ENCODE measurements around the gene TUBE1. TPM values are rescaled to one million over a fixed set of nuclear protein-coding genes. Genes with fewer than 3 reads are reported as not detected.

Gene TUBE1
- total RNA-seq, 1 donor = 49.6 TPM

- H3K4me1 ChIP-seq (ENCODE audit: insufficient read depth, low read length) = peaks cover 69% of the 10 kb centered on the region
- H3K36me3 ChIP-seq (ENCODE audit: insufficient read depth, low read length) = no peaks in the 10 kb centered on the region
- H3K4me2 ChIP-seq (ENCODE audit: insufficient read depth, low read length) = peak overlapping the region; percentile 70
- H3K79me2 ChIP-seq (ENCODE audit: insufficient read depth, low read length) = no peaks in the 10 kb centered on the region
- no peaks in the 10 kb centered on the region for H4K20me1 ChIP-seq (ENCODE audit: insufficient read depth, low read length)
- TF ChIP-seq, protein P1, sequence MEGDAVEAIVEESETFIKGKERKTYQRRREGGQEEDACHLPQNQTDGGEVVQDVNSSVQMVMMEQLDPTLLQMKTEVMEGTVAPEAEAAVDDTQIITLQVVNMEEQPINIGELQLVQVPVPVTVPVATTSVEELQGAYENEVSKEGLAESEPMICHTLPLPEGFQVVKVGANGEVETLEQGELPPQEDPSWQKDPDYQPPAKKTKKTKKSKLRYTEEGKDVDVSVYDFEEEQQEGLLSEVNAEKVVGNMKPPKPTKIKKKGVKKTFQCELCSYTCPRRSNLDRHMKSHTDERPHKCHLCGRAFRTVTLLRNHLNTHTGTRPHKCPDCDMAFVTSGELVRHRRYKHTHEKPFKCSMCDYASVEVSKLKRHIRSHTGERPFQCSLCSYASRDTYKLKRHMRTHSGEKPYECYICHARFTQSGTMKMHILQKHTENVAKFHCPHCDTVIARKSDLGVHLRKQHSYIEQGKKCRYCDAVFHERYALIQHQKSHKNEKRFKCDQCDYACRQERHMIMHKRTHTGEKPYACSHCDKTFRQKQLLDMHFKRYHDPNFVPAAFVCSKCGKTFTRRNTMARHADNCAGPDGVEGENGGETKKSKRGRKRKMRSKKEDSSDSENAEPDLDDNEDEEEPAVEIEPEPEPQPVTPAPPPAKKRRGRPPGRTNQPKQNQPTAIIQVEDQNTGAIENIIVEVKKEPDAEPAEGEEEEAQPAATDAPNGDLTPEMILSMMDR (IDR thresholded peaks at IDR 0.05; ENCODE audit: extremely low read depth, low read depth, low read length) = no peak
- H2AFZ ChIP-seq (ENCODE audit: low read length) = peak overlapping the region; percentile 47
- peak; percentile 86 for DNase-seq (ENCODE audit: insufficient read length, low spot score, missing footprints)
- H3K27ac ChIP-seq (ENCODE audit: low read depth, low read length) = peak overlapping the region; percentile 100
- peak overlapping the region; percentile 35 for H3K4me3 ChIP-seq (ENCODE audit: insufficient read depth, low read length)
- no peaks in the 10 kb centered on the region for H3K9me3 ChIP-seq (ENCODE audit: low read depth, low read length)
- no peaks in the 10 kb centered on the region for H3K27me3 ChIP-seq (ENCODE audit: insufficient read depth, low read length)
Observed at GRCh38 chr6:112037783-112038216, 49.5 kb downstream of the TUBE1 start.

DNA sequence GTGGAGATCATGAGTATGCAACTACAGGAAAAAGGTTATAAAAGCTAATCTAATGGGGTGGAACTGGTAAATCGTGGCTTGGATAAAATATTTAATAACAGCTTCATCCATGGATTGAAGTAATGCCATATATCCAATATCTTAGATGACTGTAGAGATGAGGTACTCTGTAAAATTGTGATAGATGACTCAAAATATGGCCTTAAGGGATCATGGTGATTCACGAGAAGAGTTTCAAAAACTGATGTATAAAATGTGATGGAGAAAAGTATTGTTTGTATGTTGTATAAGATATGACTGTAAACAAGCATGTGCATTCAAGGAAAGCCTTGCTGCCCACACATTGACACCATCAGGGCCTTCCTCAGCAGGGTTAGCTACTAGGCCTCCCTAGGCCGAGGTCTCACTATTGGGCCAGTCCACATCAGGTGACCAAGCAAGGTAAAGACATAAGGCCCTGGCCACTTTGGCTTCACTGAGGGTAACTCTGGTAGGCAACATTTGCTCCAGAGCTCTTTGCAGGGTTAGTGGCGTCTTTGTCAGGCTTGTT is 51.1 kb downstream of the TUBE1 start:
- Histone ChIP-seq H3K9me3 (ENCODE audit: low read depth, low read length) (no peaks in the 10 kb centered on the region), H3K4me2 (ENCODE audit: insufficient read depth, low read length) (no peak overlapping the region), H2AFZ (ENCODE audit: low read length) (no peak overlapping the region), H3K36me3 (ENCODE audit: insufficient read depth, low read length) (no peaks in the 10 kb centered on the region), H3K27ac (ENCODE audit: low read depth, low read length) (peak overlapping the region; percentile 100), H3K79me2 (ENCODE audit: insufficient read depth, low read length) (no peaks in the 10 kb centered on the region), H3K4me3 (ENCODE audit: insufficient read depth, low read length) (no peak overlapping the region), H3K27me3 (ENCODE audit: insufficient read depth, low read length) (peaks cover 2% of the 10 kb centered on the region), H4K20me1 (ENCODE audit: insufficient read depth, low read length) (no peaks in the 10 kb centered on the region), H3K4me1 (ENCODE audit: insufficient read depth, low read length) (peaks cover 60% of the 10 kb centered on the region)
- DNase-seq (ENCODE audit: insufficient read length, low spot score, missing footprints) = peak; percentile 52
- TF ChIP-seq, protein P1 (IDR thresholded peaks at IDR 0.05; ENCODE audit: extremely low read depth, low read depth, low read length) = no peak

GRCh38 chr6:112034616-112034995 is 52.7 kb downstream of the TUBE1 start:
- H3K4me1 ChIP-seq (ENCODE audit: insufficient read depth, low read length) = peaks cover 49% of the 10 kb centered on the region
- no peaks in the 10 kb centered on the region for H4K20me1 ChIP-seq (ENCODE audit: insufficient read depth, low read length)
- H3K79me2 ChIP-seq (ENCODE audit: insufficient read depth, low read length) = no peaks in the 10 kb centered on the region
- DNase-seq (ENCODE audit: insufficient read length, low spot score, missing footprints) = no peak
- no peaks in the 10 kb centered on the region for H3K9me3 ChIP-seq (ENCODE audit: low read depth, low read length)
- H3K36me3 ChIP-seq (ENCODE audit: insufficient read depth, low read length) = no peaks in the 10 kb centered on the region
- no peak overlapping the region for H3K27ac ChIP-seq (ENCODE audit: low read depth, low read length)
- H2AFZ ChIP-seq (ENCODE audit: low read length) = no peak overlapping the region
- H3K4me3 ChIP-seq (ENCODE audit: insufficient read depth, low read length) = no peak overlapping the region
- peaks cover 2% of the 10 kb centered on the region for H3K27me3 ChIP-seq (ENCODE audit: insufficient read depth, low read length)
- H3K4me2 ChIP-seq (ENCODE audit: insufficient read depth, low read length) = no peak overlapping the region
- TF ChIP-seq, protein P1 (IDR thresholded peaks at IDR 0.05; ENCODE audit: extremely low read depth, low read depth, low read length) = no peak

- Histone ChIP-seq H3K4me2 (ENCODE audit: insufficient read depth, low read length) (no peak overlapping the region), H4K20me1 (ENCODE audit: insufficient read depth, low read length) (no peaks in the 10 kb centered on the region), H3K4me1 (ENCODE audit: insufficient read depth, low read length) (peaks cover 43% of the 10 kb centered on the region), H3K79me2 (ENCODE audit: insufficient read depth, low read length) (no peaks in the 10 kb centered on the region), H2AFZ (ENCODE audit: low read length) (peak overlapping the region; percentile 8), H3K27me3 (ENCODE audit: insufficient read depth, low read length) (peaks cover 2% of the 10 kb centered on the region), H3K27ac (ENCODE audit: low read depth, low read length) (no peak overlapping the region), H3K4me3 (ENCODE audit: insufficient read depth, low read length) (no peak overlapping the region), H3K36me3 (ENCODE audit: insufficient read depth, low read length) (no peaks in the 10 kb centered on the region), H3K9me3 (ENCODE audit: low read depth, low read length) (no peaks in the 10 kb centered on the region)
- TF ChIP-seq, protein P1 (IDR thresholded peaks at IDR 0.05; ENCODE audit: extremely low read depth, low read depth, low read length) = no peak
- DNase-seq (ENCODE audit: insufficient read length, low spot score, missing footprints) = no peak
Observed at GRCh38 chr6:112033791-112034615, 53.3 kb downstream of the TUBE1 start.

All from osteoblast (primary cell).